A673 (cell line): ENCODE results near the gene ATG4C.

Experiments used
- EZH2 ChIP-seq: fragments of 200-600 bp; sonication (generic); IDR thresholded peaks from 2 replicates; pipeline ENCODE4 v1.6.1; 2017; ENCODE audit warnings: borderline replicate concordance, low read depth, mild to moderate bottlenecking, mixed read lengths, antibody characterized with exemption, low read length; ENCODE audit not compliant: poor library complexity, severe bottlenecking
- TF ChIP-seq, protein P1 (sequence below): fragments of 300-800, 200-600 bp; sonication (generic); conservative IDR thresholded peaks from 2 replicates; pipeline ENCODE4 v1.5.1; 2017; ENCODE audit warnings: low read depth, mild to moderate bottlenecking, antibody characterized with exemption, low read length, moderate library complexity, mixed read lengths

DNA sequence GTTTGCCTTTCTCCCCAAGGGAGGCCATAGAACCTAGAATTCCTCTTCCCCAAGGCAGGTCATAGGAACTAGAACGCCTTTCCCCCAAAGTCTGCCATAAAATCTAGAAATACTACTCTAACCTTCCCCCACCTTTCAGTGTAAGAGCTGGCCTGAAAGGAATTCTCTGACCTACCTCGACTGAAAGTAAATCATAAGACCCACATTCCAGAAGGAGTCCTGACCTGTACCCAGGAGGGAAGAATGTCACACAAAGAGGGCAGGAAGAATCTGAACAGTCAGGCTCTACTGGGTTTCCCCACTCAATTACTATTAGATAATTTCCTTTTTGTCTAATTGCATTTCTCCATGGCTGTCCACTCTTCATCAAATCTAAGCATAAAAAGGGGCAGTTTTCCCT is 5.7 kb upstream of the ATG4C start:
- TF ChIP-seq, protein P1, sequence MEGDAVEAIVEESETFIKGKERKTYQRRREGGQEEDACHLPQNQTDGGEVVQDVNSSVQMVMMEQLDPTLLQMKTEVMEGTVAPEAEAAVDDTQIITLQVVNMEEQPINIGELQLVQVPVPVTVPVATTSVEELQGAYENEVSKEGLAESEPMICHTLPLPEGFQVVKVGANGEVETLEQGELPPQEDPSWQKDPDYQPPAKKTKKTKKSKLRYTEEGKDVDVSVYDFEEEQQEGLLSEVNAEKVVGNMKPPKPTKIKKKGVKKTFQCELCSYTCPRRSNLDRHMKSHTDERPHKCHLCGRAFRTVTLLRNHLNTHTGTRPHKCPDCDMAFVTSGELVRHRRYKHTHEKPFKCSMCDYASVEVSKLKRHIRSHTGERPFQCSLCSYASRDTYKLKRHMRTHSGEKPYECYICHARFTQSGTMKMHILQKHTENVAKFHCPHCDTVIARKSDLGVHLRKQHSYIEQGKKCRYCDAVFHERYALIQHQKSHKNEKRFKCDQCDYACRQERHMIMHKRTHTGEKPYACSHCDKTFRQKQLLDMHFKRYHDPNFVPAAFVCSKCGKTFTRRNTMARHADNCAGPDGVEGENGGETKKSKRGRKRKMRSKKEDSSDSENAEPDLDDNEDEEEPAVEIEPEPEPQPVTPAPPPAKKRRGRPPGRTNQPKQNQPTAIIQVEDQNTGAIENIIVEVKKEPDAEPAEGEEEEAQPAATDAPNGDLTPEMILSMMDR: no peak
- no peak for TF ChIP-seq EZH2
